Astrocyte (in vitro differentiated cells and primary cell): ENCODE data around the gene ZNF132. TPM values are rescaled to one million over a fixed set of nuclear protein-coding genes. Genes with fewer than 3 reads are reported as not detected.

Experiments
- DNase-seq: peaks from one replicate; pipeline ENCODE4 v3.0.0-alpha.2; 2010; ENCODE audit warnings: low read depth
- FAIRE-seq: peaks from 2 replicates; lab custom pipeline; 2011; peaks lifted over from hg19 to GRCh38; lab: Jason Lieb, UNC
- H2AFZ ChIP-seq: 2 replicates; pipeline ENCODE4 v1.6.0; 2012; ENCODE audit warnings: low read depth, low read length, inconsistent platforms
- H3K27ac ChIP-seq: 2 replicates; pipeline ENCODE4 v1.5.1; 2011; ENCODE audit warnings: low read depth, low read length, inconsistent platforms
- H3K27me3 ChIP-seq: 2 replicates; pipeline ENCODE4 v1.6.0; 2011; ENCODE audit warnings: low read length, inconsistent platforms; ENCODE audit not compliant: insufficient read depth
- H3K36me3 ChIP-seq: 2 replicates; pipeline ENCODE4 v1.5.1; 2011; ENCODE audit warnings: low read length, inconsistent platforms; ENCODE audit not compliant: insufficient read depth
- H3K4me1 ChIP-seq: 2 replicates; pipeline ENCODE4 v1.5.1; 2011; ENCODE audit warnings: low read length, inconsistent platforms; ENCODE audit not compliant: insufficient read depth
- H3K4me2 ChIP-seq: 2 replicates; pipeline ENCODE4 v1.6.0; 2012; ENCODE audit warnings: low read length, inconsistent platforms
- H3K4me3 ChIP-seq: 2 replicates; pipeline ENCODE4 v1.5.1; 2011; ENCODE audit warnings: low read depth, mild to moderate bottlenecking, low read length, inconsistent platforms; ENCODE audit not compliant: insufficient read depth
- H3K79me2 ChIP-seq: 2 replicates; pipeline ENCODE4 v1.6.0; 2012; ENCODE audit warnings: mild to moderate bottlenecking, low read length, inconsistent platforms; ENCODE audit not compliant: insufficient read depth
- H3K9ac ChIP-seq: 2 replicates; pipeline ENCODE4 v1.6.0; 2012; ENCODE audit warnings: mild to moderate bottlenecking, low read length, inconsistent platforms
- H3K9me3 ChIP-seq: 2 replicates; pipeline ENCODE4 v1.5.1; 2012; ENCODE audit warnings: low read depth, mild to moderate bottlenecking, low read length, inconsistent platforms; ENCODE audit not compliant: insufficient read depth
- H4K20me1 ChIP-seq: 2 replicates; pipeline ENCODE4 v1.6.0; 2012; ENCODE audit warnings: low read length, inconsistent platforms; ENCODE audit not compliant: insufficient read depth
- H3K27ac Mint-ChIP-seq: one replicate; pipeline ENCODE4 v1.8.0; 2021; ENCODE audit warnings: mild to moderate bottlenecking, mixed read lengths; ENCODE audit not compliant: unreplicated experiment
- H3K27me3 Mint-ChIP-seq: one replicate; pipeline ENCODE4 v1.8.0; 2021; ENCODE audit warnings: low read depth, mixed read lengths; ENCODE audit not compliant: unreplicated experiment
- H3K36me3 Mint-ChIP-seq: one replicate; pipeline ENCODE4 v1.8.0; 2021; ENCODE audit warnings: low read depth, mixed read lengths; ENCODE audit not compliant: unreplicated experiment
- H3K4me1 Mint-ChIP-seq: one replicate; pipeline ENCODE4 v1.8.0; 2021; ENCODE audit warnings: low read depth, mixed read lengths; ENCODE audit not compliant: unreplicated experiment
- H3K4me3 Mint-ChIP-seq: one replicate; pipeline ENCODE4 v1.8.0; 2021; ENCODE audit warnings: mild to moderate bottlenecking, moderate library complexity, mixed read lengths; ENCODE audit not compliant: unreplicated experiment
- H3K9me3 Mint-ChIP-seq: one replicate; pipeline ENCODE4 v1.8.0; 2021; ENCODE audit warnings: mild to moderate bottlenecking, mixed read lengths; ENCODE audit not compliant: unreplicated experiment
- CTCF ChIP-seq: IDR thresholded peaks from 2 replicates; pipeline ENCODE4 v1.5.1; 2011; ENCODE audit warnings: low read depth, mild to moderate bottlenecking, inconsistent platforms, low read length, moderate library complexity; ENCODE audit not compliant: insufficient read depth
- EZH2 ChIP-seq: IDR thresholded peaks from 2 replicates; pipeline ENCODE4 v1.6.1; 2012; ENCODE audit warnings: mild to moderate bottlenecking, low read length, inconsistent platforms; ENCODE audit not compliant: insufficient read depth
- total RNA-seq: library from RNA; stranded (reverse); gene quantifications from 2 replicates; pipeline ENCODE4 v1.2.1, GENCODE V29; 2021

ZNF132 gene
- total RNA-seq, 1 donor from 2014 or later: 1.9 TPM

GRCh38 chr19:58387338-58388174, 52.4 kb downstream of the ZNF132 start:
- Histone ChIP-seq H2AFZ (no peak overlapping the region), H3K9ac (peak overlapping the region; percentile 90), H3K9me3 (no peaks in the 10 kb centered on the region), H3K36me3 (peaks cover 19% of the 10 kb centered on the region), H4K20me1 (peaks cover 50% of the 10 kb centered on the region), H3K27me3 (no peaks in the 10 kb centered on the region), H3K4me2 (peak overlapping the region; percentile 95), H3K4me3 (peak overlapping the region; percentile 93), H3K4me1 (peaks cover 17% of the 10 kb centered on the region), H3K79me2 (peaks cover 62% of the 10 kb centered on the region), H3K27ac (peak overlapping the region; percentile 63)
- H3K36me3 Mint-ChIP-seq: peaks cover 13% of the 10 kb centered on the region
- peaks cover 20% of the 10 kb centered on the region for H3K4me1 Mint-ChIP-seq
- no peaks in the 10 kb centered on the region for H3K9me3 Mint-ChIP-seq
- TF ChIP-seq EZH2 (no peak), CTCF (no peak)
- peak overlapping the region; percentile 99 for H3K4me3 Mint-ChIP-seq
- no peak for FAIRE-seq
- DNase-seq: no peak
- peak overlapping the region; percentile 100 for H3K27ac Mint-ChIP-seq
- H3K27me3 Mint-ChIP-seq: no peaks in the 10 kb centered on the region

- Histone ChIP-seq H3K4me1 (peaks cover 23% of the 10 kb centered on the region), H3K4me2 (peak within 1 kb of the TSS; percentile 95), H2AFZ (peak within 1 kb of the TSS; percentile 82), H3K36me3 (peaks cover 16% of the 10 kb centered on the region), H3K79me2 (peaks cover 63% of the 10 kb centered on the region), H3K4me3 (peak within 1 kb of the TSS; percentile 93), H3K27me3 (no peaks in the 10 kb centered on the region), H3K9me3 (no peaks in the 10 kb centered on the region), H3K9ac (peak within 1 kb of the TSS; percentile 90), H3K27ac (peak within 1 kb of the TSS; percentile 94), H4K20me1 (peaks cover 42% of the 10 kb centered on the region)
- no peaks in the 10 kb centered on the region for H3K27me3 Mint-ChIP-seq
- peaks cover 11% of the 10 kb centered on the region for H3K36me3 Mint-ChIP-seq
- TF ChIP-seq EZH2: no peak
- TF ChIP-seq CTCF: no peak
- H3K4me1 Mint-ChIP-seq: peaks cover 24% of the 10 kb centered on the region
- peak; percentile 96 for DNase-seq
- peak within 1 kb of the TSS; percentile 100 for H3K27ac Mint-ChIP-seq
- peak within 1 kb of the TSS; percentile 99 for H3K4me3 Mint-ChIP-seq
- peak; percentile 68 for FAIRE-seq
- H3K9me3 Mint-ChIP-seq: no peaks in the 10 kb centered on the region
Observed at GRCh38 chr19:58386576-58387337, 53.2 kb downstream of the ZNF132 start, which contains the start of gene RPS5. Gene RPS5, plus strand, starts transcription at chr19:58387269. Its CDS starts 869 bp downstream, at chr19:58388138.
